ENCODE results near the gene PLPP1.

DNA sequence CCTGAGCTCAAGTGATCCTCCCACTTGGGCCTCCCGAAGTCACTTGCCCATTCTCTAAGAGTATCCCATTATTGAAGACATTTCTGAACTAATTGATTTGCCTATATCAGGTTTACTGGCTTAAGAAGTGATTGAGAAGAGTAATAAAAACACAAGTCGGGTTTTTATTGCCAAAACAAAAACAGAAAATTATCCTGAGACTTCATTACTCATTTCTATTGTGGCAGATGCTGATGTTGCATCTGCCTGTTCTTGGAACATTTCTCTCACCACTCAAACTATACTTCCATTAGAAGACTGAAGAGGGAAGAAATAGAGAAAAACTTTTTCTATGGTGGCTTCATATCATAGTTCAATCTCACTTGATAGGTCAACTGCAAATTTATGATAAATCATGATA, 41.9 kb upstream of the PLPP1 start:
- TF ChIP-seq EZH2 (IDR thresholded peaks at IDR 0.05): no peak
- TF ChIP-seq, protein P1, sequence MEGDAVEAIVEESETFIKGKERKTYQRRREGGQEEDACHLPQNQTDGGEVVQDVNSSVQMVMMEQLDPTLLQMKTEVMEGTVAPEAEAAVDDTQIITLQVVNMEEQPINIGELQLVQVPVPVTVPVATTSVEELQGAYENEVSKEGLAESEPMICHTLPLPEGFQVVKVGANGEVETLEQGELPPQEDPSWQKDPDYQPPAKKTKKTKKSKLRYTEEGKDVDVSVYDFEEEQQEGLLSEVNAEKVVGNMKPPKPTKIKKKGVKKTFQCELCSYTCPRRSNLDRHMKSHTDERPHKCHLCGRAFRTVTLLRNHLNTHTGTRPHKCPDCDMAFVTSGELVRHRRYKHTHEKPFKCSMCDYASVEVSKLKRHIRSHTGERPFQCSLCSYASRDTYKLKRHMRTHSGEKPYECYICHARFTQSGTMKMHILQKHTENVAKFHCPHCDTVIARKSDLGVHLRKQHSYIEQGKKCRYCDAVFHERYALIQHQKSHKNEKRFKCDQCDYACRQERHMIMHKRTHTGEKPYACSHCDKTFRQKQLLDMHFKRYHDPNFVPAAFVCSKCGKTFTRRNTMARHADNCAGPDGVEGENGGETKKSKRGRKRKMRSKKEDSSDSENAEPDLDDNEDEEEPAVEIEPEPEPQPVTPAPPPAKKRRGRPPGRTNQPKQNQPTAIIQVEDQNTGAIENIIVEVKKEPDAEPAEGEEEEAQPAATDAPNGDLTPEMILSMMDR (IDR thresholded peaks at IDR 0.05 in 2 of 3, conservative IDR thresholded peaks at IDR 0.05 in 1 of 3; ENCODE audit: borderline replicate concordance in 1 of 3, insufficient read depth in 1 of 3, low read depth in 2 of 3, low read length in 2 of 3): no peak
- no peak for TF ChIP-seq ZFX (IDR thresholded peaks at IDR 0.05)
- TF ChIP-seq ZNF274 (IDR thresholded peaks at IDR 0.05; ENCODE audit: low read depth, low read length): no peak
- no peak for TF ChIP-seq EGR1 (IDR thresholded peaks at IDR 0.05; ENCODE audit: low read depth)
- TF ChIP-seq REST (IDR thresholded peaks at IDR 0.05; ENCODE audit: low read depth): no peak
- TF ChIP-seq CBX3 (IDR thresholded peaks at IDR 0.05; ENCODE audit: low read depth): no peak

Measured in HCT116 (cell line).